ENCODE data around the gene SLC2A2.

Gene SLC2A2

DNA sequence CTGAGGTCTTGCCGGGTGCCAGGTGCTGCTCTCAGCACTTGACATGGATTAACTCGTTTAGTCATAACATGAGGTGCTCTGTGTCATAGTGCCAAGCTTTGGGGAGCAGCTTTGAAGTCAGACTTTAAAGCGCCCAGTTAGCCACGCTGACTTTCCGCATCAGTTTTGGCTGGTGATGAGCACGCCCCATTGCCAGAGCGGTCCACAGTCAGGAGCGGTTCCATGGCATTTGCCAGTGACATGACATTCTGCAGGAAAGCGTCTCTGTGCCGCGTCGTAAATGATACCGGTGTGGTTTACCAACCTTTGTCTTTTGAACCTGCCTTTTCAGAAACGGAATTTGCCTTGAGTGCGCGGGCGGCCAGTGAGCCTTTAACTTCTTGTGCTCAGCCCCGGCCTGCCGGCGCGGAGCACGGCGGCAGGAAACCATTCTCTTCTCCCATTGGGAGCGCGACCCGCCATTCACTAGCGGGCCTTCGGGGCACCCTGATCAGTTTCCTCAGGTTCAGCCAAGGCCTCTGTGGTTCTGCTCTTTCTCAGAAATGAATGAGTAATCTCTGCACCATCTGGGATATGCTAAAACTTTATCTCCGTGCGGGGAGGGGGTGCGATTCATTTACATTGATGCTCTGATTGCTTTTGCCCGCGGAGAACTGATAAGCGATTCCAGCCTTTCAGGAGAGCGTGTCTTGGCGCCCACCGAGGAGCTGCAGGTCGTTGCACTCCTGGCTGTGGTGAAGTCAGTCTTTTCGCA, 1.7 kb upstream of the SLC2A2 start:
- peak; percentile 50 for DNase-seq

DNA sequence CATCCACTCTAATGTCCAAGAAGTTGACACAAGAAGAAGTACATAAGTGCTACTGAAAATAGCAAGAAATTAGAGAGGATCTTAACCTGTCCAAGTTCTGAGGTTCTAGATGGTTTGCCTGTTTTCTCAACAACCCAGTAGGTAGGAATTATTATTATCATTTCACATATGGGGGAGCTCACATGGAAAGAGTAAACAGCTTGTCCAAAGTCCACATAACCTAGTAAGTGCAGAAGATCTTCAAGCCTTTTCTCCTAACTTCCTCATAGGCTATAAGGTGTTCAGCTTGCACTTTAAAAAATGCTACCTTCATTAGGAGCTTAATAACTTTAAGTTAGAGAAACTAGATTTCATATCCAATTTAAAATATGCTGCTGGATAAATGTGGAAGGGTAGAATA, 3.0 kb downstream of the SLC2A2 start:
- no peak for DNase-seq

DNA sequence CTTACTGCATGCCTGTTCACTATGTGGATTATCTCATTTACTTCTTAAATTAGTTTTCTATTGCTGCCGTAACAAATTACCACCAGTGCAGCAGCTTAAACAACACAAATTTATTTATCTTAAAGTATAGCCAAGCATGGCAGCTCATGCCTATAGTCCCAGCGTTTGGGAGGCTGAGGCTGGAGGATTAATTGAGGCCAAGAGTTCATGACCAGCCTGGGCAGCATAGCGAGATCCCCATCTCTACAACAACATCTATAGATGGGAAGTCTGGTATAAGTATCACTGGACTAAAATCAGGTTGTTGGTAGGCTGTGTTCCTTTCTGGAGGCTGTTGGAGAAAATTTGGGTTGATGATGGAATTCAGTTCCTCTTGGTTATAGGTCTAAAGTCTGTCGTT, 5.1 kb downstream of the SLC2A2 start:
- DNase-seq, result no peak

DNA sequence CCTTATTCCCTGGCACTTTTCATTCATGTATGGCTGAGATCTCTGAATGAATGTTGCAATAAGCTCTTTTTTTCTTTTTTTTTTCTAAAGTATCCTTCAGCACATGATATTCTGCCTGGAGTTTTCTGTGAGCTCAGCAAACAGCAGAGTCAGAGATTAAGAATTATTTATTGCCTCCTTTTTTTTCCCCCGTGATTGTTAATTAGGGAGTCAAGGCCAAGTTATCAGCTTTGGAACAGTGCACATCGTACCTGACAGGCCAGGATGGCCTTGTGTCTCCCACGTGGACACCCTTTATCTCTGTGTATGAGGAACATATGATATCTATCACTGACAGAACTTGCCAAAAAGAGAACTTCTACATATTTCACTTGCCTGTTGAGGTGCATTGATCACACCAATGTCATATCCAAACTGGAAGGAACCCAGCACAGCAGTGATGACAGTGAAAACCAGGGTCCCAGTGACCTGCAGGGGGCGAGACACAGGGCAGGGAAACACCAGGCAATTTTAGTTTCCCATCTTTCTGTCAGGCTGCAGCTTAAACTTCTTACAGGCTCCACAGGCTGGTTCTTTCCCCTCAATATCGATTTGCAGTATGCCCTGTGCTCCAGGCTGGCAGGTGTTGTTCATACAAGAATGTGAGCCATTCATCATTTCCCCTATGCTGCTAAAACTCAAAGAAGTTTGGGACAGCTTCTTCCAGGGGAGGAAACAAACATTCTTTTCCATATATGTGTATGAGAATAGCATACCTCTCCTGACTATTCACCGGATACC, 8.2 kb downstream of the SLC2A2 start:
- no peak for DNase-seq

DNA sequence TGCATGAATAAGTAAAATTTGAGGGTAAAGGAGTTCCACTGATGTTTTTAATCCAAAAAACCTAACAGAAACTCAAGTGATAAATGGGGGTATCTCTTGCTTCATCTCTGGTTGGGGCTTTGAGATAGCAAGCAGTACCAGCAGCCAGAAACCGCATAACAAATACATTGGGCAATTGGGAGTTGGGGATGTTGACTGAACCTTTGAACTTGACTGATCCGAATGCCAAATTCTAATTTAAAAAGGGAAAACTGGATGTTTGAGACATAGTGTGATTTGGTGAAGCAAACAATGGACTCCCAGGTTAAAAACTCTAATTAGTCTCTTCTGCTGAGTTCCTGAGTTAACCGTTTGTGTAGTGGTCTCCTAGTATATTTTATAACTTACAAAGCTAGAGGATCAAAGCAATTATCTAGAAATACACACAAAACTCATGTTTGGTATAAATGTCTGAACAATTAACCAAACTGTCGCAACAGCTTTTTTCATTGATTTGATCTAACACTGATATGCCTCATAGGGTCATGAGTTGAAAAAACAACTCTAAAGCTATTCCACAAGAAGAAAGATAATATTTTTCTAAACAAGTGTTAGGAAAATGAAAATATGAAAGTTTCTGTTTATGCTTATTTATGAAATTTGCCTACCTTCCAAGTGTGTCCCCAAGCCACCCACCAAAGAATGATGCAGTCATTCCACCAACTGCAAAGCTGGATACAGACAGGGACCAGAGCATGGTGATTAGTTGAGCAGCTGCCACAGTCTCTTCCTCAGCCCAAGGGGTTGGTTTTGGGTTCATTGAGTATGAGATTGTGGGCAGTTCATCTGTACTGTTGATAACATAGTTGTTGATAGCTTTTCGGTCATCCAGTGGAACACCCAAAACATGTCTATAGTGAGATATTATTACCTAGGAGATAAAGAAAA, 12.4 kb downstream of the SLC2A2 start:
- DNase-seq, result no peak

DNA sequence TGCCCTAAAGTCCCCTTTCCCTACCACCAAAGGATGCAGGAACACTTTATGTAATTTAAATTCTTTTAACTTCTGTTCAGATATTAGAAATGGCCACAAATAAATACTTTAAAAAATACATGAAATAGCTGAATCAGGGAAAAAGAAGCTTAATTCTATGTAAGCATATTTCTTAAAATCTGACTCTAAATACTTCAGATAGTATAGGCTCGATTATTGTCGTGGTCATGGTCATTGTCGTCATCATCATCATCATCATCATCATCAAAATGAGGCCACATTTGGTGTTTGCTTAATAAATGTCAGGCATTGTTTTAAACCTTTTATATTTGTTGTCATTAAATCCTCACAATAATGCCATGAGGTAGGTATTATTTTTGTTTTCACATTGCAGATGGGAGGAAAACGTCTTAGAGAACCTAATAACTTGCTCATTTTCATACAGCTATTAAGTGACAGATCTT, 14.6 kb downstream of the SLC2A2 start:
- DNase-seq, result no peak

DNA sequence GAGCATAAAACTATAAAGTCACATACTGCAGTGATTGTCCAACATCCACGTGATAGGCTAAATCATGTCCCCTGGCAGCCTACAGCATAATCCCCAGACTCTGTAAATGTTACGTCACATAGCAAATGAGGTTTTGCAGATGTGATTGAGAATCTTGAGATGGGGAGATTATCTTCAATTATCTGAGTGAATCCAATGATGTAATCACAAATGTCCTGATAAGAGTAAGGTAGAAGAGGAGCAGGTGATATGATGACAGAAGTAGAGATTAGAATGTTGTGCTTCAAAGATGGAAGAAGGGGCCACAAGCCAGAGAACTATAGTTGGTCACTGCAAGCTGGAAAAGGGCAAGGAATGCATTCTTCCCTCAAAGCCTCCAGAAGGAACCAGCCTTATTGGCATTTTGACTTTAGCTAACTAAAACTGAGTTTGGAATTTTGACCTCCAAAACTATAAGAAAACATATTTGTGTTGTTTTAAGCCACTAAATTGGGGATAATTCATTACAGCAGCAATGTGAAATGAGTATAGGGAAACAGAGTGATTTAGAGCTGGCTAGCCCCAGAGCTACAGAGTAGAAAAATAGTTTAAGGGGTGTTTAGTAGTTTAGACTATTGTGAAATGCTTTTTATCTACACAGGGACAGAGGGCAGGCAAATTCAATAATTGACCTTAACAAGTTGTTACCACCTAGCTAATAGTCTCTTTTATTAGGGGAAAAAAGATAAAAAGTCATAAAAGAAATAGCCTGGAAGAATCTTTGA, 15.2 kb downstream of the SLC2A2 start:
- DNase-seq, result no peak

DNA sequence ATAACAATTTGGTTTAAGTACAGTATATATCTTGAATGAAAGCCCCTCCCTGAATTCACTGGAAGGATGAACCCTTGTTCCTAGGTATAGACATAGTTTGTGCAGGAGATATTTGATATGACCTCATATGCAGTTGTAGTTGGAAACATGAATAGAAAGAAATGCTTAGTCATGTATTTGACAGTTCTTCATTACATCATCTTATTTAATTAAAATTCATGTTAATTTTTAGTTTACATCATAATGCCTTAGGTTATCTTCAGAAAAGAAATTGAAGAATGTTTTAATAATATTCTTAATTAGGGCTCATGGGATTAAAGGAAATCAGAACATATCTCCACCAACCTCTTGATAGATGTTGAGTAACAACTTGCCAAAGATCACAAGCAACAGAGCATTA, 19.2 kb downstream of the SLC2A2 start:
- no peak for DNase-seq

DNA sequence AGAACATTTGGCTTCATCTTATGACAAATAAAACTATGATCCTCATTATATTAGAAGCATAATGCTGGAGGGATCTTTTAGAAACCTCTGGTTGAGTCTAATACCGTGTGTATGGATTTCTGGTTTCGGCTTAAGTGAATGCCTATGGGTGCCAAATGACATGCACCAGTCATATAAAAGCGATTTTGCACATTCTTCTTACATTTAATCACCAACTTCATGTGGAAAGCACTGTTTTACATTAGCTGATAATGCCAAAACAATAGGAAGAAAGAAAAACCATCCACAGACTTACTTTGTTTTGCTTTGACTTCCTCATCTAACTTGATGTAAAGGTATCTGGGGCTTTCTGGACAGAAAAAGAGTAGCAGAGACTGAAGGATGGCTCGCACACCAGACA, 20.9 kb downstream of the SLC2A2 start:
- DNase-seq, result no peak

DNA sequence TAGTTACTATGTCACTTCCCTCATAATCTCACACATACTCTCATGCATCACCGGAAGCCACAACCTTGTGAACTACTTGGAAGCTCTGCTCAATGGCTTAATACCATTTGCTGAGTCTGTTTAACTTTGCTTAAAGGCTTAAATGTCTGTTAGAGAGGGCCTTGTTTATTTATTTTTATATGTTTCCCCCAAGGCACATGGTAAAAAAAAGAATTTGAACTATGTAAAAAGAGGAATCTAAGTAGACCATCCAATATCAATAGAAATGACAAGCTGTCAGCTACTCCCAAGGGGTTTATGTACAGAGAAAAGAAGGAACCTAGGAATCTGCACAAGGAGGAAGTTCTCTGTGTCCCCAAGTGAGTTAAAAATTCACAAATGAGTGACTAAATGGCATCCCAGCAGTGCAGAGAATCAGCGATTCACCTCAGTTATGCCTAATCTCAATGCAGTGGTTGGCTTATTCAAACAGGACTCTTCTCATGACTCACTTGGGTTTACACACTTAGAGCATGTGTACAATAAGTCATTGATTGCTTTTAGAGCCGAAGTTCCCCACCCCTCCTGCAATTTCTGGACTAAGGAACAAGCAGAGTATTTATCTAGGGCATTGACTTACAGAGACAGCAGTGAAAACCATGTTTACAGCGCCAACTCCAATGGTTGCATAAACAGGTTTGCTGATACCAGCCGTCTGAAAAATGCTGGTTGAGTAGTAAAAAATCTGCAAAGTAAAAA, 24.4 kb downstream of the SLC2A2 start:
- DNase-seq, result no peak

DNA sequence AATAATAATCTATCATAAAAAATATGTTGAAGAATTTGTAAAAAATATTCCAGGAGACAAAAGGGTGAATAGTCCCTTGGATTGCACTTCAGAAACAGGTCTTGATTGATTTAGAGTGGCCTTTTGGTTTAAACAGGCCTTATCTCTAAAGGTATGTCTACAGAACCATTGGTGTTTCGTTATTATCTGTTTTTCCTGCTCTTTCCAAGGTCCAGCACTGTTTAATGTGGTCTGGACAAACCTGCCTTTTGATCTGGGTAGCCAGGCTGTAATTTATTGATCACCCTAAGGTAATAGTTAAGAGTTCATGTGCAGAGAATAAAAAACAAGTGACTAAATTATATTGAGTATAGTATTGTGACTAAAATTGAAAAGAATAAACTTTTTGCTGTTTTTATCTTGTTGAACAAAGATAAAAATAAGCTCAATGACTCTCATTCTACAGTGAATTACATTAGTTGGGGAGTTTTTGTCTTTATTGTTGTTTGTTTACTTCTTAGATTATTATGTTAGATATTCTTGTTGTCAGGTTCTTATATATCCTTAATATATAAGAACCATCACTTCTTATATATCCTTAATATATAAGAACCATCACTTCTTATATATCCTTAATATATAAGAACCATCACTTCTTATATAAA, 25.1 kb downstream of the SLC2A2 start:
- no peak for DNase-seq

DNA sequence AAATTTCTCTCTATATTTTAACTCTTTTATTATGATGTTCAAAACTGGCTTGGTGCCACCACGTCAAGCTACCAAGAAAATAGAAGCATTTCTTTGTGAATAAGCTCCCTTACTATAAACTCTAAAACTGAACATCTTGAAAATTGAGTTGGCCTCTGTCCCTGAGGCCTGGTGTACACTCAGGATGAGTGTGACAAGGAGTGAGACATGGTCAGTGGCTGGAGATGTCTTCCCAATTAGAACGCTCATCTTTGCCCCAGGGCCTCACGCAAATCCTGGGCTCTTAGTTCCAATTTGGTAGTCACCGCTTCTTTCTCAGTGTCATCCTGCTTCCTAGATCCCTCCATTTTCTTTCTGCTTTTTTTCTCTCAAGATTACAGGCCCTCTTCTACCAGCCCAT, 26.2 kb downstream of the SLC2A2 start:
- DNase-seq, result no peak

DNA sequence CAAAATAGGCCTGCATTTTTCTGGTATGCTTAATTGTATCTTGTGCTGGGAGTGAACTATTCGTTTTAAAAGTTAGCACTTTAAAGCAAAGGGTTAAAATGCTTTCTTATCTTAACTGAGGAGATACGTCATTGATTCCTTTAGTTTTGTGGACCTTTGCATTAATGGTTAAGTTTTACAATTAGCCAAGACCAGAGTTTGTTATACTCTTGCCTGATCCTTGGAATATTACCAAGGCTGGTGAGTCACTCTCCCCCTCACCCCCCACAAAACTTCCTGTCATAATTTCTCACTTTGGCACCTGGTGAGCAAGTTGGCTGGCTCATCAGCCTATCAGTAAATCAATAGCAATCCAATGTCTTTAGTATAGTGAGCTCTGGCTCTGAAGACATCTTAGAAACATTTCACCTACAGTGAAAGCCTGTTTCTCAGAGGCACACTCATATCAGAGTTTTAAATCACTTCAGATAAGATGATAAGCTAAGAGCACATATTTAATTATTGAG, 26.7 kb downstream of the SLC2A2 start:
- DNase-seq, result no peak

DNA sequence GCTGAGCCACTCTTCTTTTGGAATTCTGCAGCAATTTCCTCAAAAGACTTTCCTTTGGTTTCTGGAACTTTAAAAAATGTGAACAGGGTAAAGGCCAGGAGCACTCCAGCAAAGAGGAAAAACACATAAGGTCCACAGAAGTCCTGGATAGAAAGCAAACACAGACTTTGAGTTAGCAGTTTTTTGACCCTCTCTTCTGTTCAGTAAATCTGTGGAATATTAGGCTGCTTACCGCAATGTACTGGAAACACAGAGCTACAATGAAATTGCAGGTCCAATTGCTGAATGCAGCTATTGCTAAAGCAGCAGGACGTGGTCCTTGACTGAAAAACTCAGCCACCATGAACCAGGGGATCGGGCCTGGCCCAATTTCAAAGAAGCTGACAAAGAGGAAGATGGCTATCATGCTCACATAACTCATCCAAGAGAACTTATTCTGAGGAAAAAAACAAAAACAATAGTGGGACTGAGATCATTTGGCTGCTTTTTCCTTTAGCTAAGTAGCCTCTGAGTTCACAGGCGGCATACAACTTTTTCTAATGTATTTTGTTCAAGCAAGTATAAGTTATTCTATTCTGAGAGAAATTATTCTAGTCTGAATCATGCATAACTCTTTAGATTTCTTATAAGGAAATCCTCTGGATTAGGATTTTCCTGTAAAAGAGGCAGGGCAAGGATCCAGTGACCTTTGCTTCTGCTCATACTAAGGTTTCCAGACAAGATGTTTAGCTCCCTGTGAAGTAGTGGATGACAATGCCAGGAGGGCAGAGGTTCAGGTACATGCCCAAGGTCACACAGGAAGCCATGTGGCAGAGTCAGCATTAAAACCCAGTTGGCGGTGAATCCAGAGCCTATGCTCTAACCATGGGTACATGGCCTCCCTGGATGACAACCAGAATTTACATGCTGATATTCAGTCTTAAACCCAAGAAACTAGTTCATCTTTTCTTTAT, 28.3 kb downstream of the SLC2A2 start:
- DNase-seq, result no peak

DNA sequence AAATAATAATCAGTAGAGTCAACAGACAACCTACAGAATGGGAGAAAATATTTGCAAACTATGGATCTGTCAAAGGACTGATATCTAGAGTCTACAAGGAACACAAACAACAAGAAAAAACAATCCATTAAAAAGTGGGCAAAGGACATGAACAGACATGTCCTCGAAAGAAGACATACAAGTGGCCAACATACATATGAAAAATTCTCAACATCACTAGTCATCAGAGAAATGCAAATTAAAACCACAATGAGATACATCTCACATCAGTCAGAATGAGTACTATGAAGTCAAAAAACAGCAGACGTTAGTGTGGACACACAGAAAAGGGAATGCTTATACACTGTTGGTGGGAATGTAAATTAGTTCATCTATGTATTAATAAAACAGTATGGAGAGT, 33.7 kb downstream of the SLC2A2 start:
- no peak for DNase-seq

DNA sequence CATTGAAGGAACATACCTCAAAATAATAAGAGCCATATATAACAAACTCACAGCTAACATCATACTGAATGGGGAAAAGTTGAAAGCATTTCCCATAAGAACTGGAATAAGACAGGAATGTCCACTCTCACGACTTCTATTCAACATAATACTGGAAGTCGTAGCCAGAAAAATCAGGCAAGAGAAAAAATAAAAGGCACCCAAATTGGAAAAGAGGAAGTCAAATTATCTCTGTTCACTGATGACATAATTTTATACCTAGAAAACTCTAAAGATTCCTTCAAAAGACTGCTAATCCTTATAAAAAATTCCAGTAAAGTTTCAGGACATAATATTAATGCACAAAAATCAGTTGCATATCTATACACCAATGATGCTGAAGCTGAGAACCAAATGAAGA, 34.9 kb downstream of the SLC2A2 start:
- DNase-seq, result no peak

DNA sequence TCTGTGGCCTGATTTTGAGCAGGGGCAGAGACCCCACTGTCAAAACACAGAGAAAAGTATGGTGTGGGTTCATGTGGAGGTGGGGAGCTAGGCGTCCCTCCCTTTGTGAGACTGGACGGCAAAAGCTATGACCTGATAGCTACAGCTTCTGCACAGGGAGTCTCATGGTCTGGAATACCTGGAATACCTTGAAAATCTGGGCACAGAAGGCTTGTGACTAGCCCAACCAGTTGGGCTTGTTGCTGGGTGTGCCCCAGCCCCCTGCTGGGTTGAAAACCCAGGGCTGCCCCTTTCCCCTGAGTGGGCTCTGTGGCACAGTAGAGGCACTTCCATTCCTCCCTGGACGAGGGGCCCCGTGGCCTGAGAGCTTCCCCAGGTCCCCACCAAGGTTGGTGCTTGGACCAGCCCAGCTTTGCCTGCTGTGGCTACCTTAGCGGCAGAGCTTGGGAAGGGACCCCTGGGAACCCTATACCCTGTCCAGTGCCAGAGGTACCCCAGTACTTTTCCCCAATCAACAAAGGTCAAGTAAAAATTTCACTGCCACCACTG, 37.3 kb downstream of the SLC2A2 start:
- DNase-seq, result no peak

DNA sequence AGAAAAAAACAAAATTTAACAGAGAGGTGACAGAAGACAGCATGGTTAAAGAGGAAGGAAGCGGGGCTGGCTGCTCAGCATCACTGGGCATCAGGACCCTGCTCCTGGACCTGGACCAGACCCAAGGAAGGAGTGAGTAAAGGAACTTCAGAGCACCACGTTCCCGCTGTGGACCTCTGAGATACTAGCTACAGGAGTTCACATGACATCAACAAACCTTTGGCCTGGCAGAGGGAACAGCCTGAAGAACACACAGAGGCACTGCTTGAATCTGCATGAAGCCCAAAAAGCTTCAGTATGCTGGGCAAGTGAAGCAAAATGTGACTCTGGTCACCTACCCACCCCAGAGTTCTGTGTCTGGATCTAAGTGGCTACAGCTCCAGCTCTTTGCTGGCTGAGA, 38.1 kb downstream of the SLC2A2 start:
- no peak for DNase-seq

DNA sequence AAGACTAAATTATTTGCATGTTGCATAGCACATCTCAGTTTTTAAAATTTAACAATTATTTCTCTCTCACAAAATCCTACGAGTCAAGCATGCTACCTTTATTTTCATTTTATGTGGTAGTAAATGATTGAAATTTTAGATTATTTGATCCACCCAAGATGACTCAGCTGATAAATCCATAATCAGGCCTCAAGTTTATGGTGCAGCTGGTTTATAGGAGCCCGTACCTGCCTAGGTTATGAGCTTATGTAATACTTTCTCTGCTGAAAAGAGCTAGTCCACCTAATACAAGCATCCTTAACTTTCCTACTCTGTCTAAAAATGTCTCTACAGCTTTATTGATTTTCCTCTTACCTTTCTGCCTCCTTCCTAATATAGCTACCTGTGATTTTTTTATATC, 41.2 kb downstream of the SLC2A2 start:
- no peak for DNase-seq

DNA sequence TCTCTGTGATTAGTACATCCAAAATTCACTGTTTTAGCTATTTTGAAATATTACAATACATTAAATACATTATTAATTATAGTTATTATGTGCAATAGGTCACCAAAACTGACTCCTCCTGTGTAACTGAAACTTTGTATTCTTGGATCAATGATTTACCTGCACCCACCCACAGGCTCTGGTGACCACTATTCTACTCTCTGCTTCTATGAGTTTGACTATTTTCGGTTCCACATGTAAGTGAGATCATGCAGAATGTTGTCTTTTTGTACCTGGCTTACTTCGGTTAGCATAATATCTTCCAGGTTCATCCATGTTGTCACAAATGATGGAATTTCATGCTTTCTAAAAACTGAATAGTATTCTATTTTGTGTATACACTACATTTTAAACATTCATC, 43.8 kb downstream of the SLC2A2 start:
- DNase-seq, result no peak

Data from NCI-H2227 treated with DMSO at 0.1 percent for 48 hours (cell line).